Ascending aorta (tissue), 2 donors: ENCODE results near the gene CHN2. TPM values are rescaled to one million over a fixed set of nuclear protein-coding genes. Genes with fewer than 3 reads are reported as not detected.

Source experiments
- DNase-seq, 2 donors: peaks; one replicate each; pipeline ENCODE4 v3.0.0-alpha.2; 2019; ENCODE audit warnings: low spot score in 2 of 2
- H3K27ac ChIP-seq, 2 donors: fragments of 200-600 bp; sonication (generic); one replicate each; pipeline ENCODE4 v1.5.1; 2016 to 2017; ENCODE audit warnings: mild to moderate bottlenecking in 1 of 2
- H3K27me3 ChIP-seq: fragments of 200-600 bp; sonication (generic); one replicate; pipeline ENCODE4 v1.5.1; 2017
- H3K36me3 ChIP-seq, 2 donors: fragments of 200-600 bp; sonication (generic); one replicate each; pipeline ENCODE4 v1.5.1; 2016
- H3K4me1 ChIP-seq, 2 donors: fragments of 200-600 bp; sonication (generic); one replicate each; pipeline ENCODE4 v1.5.1; 2016 to 2017; ENCODE audit warnings: mild to moderate bottlenecking in 1 of 2
- H3K4me3 ChIP-seq, 2 donors: fragments of 200-600 bp; sonication (generic); one replicate each; pipeline ENCODE4 v1.5.1; 2016 to 2017; ENCODE audit warnings: mild to moderate bottlenecking in 1 of 2
- H3K9me3 ChIP-seq, 2 donors: fragments of 200-600 bp; sonication (generic); one replicate each; pipeline ENCODE4 v1.5.1; 2016
- CTCF ChIP-seq, 3 experiments: fragments of 200-600 bp in 2 of 3; fragments of 450-650 bp in 1 of 3; sonication (generic) in 2 of 3; IDR thresholded peaks; one replicate each; pipeline ENCODE4 v1.5.1; 2016 to 2019; ENCODE audit warnings: antibody characterized with exemption in 3 of 3, mild to moderate bottlenecking in 1 of 3, moderate library complexity in 1 of 3
- intact Hi-C: fragments of 100-400 bp; cut with DNase I; formaldehyde crosslinking; loops from one replicate; pipeline ENCODE4 v1.15.1; 2023
- total RNA-seq: library from RNA; depleted of rRNA; stranded (reverse); fragments of >200 nt; gene quantifications from one replicate; pipeline ENCODE4 v1.1.0, GENCODE V29; 2016

Gene CHN2
- total RNA-seq, 1 donor from 2014 or later: 8.7 TPM

DNA sequence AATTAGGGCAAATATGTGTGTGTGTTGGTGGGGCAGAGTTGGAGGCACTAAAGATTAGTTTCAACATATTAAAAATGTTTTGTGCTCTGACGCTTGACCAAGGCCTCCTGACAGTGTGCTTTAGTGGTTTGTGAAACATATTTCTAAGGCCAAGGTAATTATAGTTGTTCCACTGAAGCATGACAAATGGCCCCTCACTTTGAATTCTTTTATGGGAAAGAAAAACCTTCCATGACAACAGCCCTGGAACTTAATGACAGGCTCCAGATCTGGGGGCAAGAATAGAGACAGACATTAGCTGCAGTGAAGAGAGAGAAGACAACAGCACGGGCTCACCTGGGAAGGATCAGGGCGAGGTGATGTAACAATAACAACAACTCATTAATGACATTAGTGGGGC lies 155.8 kb downstream of the CHN2 start:
- Histone ChIP-seq H3K4me3 (no peak overlapping the region), H3K9me3 (no peaks in the 10 kb centered on the region), H3K27me3 (no peaks in the 10 kb centered on the region), H3K4me1 (no peaks in the 10 kb centered on the region), H3K36me3 (no peaks in the 10 kb centered on the region), H3K27ac (no peak overlapping the region)
- DNase-seq: no peak
- intact Hi-C loops: no loop called here
- no peak for TF ChIP-seq CTCF (IDR thresholded peaks at IDR 0.05)

DNA sequence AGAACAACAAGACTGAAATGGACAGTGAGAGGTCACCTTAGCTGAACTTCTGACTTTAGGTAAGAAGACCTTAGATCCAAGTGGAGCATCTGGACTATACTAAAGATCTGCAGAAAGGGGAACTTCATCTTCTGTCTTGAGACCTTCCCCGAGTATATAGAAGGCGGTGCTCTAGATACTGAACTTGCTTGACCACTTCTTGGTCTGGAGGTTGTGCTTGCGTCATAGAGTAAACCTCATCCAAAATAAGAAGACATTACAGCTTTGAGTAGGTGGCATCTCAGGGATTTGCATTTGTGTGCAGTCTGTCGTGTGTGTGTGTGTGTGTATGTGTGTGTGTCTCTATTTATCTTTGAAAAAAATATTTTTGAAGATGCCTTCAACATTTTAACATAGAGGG lies 157.5 kb downstream of the CHN2 start:
- intact Hi-C loops: no loop called here
- Histone ChIP-seq H3K4me1 (no peaks in the 10 kb centered on the region), H3K9me3 (no peaks in the 10 kb centered on the region), H3K4me3 (no peak overlapping the region), H3K27me3 (no peaks in the 10 kb centered on the region), H3K27ac (no peak overlapping the region), H3K36me3 (no peaks in the 10 kb centered on the region)
- TF ChIP-seq CTCF (IDR thresholded peaks at IDR 0.05): no peak
- no peak for DNase-seq

GRCh38 chr7:29353810-29354209 lies 159.2 kb downstream of the CHN2 start:
- no peaks in the 10 kb centered on the region for H3K27me3 ChIP-seq

DNA sequence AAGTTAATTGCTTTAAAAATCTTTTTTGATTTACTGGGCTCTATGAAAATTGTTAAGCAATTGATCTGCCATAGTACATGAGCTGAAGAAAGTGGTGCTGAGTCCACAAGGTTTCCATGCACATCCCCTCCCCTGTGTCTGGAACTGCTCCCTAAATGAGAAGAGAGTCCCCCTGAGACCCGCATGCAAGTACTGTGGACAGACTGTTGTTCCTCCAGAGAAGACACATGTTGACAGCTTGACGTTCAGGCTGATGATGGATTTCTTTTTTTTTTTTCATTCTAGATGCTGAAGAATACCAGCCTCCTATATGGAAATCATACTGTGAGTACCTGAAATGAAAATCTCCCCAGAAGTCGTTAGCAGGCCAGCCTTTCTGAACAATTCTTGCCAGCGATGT lies 159.8 kb downstream of the CHN2 start:
- no peak for TF ChIP-seq CTCF (IDR thresholded peaks at IDR 0.05)
- no peaks in the 10 kb centered on the region for H3K27me3 ChIP-seq
- intact Hi-C loops: no loop called here

More at GRCh38 chr7:29353810-29354209, 159.2 kb downstream of the CHN2 start:
- no peak for DNase-seq
- no peak overlapping the region for H3K27ac ChIP-seq
- H3K4me1 ChIP-seq: no peaks in the 10 kb centered on the region
- intact Hi-C loops: no loop called here
- no peaks in the 10 kb centered on the region for H3K36me3 ChIP-seq
- no peaks in the 10 kb centered on the region for H3K9me3 ChIP-seq
- H3K4me3 ChIP-seq: no peak overlapping the region
- TF ChIP-seq CTCF (IDR thresholded peaks at IDR 0.05): no peak

DNA sequence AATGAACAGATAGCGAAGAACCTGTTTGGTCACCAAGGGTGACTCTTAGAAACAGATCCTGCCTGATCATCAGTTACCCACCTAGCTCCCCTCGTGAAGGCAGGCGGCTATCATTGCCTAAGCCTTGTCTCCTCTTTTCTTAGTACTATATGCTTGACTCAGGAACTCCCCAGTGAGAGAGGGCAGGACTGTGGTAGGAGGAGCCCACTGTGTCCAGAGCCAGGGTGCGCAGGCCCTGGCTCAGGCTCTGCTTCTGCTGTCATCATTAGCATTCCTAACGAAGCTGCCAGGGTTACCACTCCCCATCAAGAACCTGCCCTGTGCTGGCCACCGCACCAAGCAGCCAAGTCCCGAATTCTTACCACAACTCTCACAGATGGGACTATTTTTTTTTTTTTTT lies 160.8 kb downstream of the CHN2 start:
- intact Hi-C loops: no loop called here
- no peaks in the 10 kb centered on the region for H3K27me3 ChIP-seq
- no peak overlapping the region for H3K27ac ChIP-seq
- DNase-seq: no peak
- no peak overlapping the region for H3K4me3 ChIP-seq
- H3K4me1 ChIP-seq: no peaks in the 10 kb centered on the region
- H3K9me3 ChIP-seq: no peaks in the 10 kb centered on the region
- TF ChIP-seq CTCF (IDR thresholded peaks at IDR 0.05): no peak
- H3K36me3 ChIP-seq: no peaks in the 10 kb centered on the region

More for the DNA sequence above, 159.8 kb downstream of the CHN2 start:
- H3K9me3 ChIP-seq: no peaks in the 10 kb centered on the region
- H3K4me3 ChIP-seq: no peak overlapping the region
- H3K27ac ChIP-seq: no peak overlapping the region
- no peaks in the 10 kb centered on the region for H3K4me1 ChIP-seq
- DNase-seq: no peak
- no peaks in the 10 kb centered on the region for H3K36me3 ChIP-seq

DNA sequence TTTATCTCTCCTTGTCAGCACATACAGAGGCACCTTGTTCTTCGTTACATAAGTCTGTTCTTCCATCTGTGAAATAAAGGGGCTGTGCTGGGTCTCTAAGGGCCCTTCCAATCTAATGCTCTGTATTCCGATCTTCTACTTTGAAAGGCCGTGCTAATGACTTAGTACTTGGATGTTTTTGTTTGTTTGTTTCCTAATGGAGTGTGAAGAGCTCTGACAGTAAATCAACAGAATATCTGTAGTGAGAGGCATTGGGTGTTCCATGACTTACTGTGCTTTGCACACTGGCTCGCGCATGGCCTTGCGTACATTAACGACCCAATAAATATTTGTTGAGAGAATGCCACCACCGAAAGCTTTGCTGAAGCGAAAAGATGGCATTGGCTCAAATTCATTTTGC lies 162.1 kb downstream of the CHN2 start:
- Histone ChIP-seq H3K4me3 (no peak overlapping the region), H3K4me1 (no peaks in the 10 kb centered on the region), H3K36me3 (no peaks in the 10 kb centered on the region), H3K27ac (no peak overlapping the region), H3K27me3 (no peaks in the 10 kb centered on the region), H3K9me3 (no peaks in the 10 kb centered on the region)
- intact Hi-C loops: no loop called here
- DNase-seq: no peak
- TF ChIP-seq CTCF (IDR thresholded peaks at IDR 0.05): no peak
